ENCODE measurements around the gene NOL6.
A peak's percentile ranks its signal among the peaks of the same experiment; 100 is the strongest.

The NOL6 gene

DNA sequence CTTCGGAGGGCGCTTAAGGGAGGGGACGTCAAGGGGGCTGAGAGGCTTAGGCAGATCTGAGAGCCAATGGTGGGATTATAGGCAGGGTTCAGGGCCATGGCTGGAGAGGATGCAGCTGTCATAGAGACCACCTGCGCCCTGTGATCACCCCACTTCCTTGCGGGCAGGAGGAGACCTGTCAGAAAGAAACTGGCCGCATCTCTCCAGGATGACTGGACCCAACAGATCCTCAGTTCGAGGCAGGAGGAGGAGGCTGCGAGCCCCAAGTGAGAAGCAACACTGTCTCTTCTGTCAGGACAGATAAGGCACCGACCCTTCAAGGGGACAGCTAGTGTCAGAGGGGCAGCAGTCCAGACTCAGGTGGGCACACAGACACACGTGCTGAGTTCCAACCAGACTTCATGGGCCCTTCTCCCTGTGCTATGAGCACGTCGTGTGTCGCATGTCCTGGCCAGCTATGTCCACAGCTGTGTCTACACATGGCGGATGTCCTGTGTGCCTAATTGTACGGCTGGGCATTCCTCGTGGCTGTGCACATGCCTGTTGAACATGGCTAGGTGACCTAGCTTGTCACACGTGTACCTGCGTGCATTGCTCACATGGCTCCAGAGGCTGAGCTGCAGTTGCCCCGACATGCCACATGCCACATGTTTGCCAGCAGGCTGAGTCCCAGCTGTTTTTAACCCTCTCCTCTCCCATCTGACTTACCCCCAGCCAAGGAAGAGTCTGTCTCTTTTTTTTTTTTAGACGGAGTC is 25.7 kb downstream of the NOL6 start:
- in situ Hi-C loops (cut with HindIII; ENCODE audit: low pct_ligation_motif_present, low sequenced_read_pairs) = no loop called here
- H3K27me3 ChIP-seq (replicated peaks) = no peaks in the 10 kb centered on the region
- no peak for DNase-seq
- H3K27ac ChIP-seq = no peak overlapping the region
- no peaks in the 10 kb centered on the region for H3K36me3 ChIP-seq (replicated peaks)
- peak overlapping the region; percentile 55 for H3K4me3 ChIP-seq (ENCODE audit: low read depth, low read length)
- TF ChIP-seq, protein P1, sequence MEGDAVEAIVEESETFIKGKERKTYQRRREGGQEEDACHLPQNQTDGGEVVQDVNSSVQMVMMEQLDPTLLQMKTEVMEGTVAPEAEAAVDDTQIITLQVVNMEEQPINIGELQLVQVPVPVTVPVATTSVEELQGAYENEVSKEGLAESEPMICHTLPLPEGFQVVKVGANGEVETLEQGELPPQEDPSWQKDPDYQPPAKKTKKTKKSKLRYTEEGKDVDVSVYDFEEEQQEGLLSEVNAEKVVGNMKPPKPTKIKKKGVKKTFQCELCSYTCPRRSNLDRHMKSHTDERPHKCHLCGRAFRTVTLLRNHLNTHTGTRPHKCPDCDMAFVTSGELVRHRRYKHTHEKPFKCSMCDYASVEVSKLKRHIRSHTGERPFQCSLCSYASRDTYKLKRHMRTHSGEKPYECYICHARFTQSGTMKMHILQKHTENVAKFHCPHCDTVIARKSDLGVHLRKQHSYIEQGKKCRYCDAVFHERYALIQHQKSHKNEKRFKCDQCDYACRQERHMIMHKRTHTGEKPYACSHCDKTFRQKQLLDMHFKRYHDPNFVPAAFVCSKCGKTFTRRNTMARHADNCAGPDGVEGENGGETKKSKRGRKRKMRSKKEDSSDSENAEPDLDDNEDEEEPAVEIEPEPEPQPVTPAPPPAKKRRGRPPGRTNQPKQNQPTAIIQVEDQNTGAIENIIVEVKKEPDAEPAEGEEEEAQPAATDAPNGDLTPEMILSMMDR (IDR thresholded peaks at IDR 0.05; ENCODE audit: low read depth, low read length, missing control alignments) = no peak

DNA sequence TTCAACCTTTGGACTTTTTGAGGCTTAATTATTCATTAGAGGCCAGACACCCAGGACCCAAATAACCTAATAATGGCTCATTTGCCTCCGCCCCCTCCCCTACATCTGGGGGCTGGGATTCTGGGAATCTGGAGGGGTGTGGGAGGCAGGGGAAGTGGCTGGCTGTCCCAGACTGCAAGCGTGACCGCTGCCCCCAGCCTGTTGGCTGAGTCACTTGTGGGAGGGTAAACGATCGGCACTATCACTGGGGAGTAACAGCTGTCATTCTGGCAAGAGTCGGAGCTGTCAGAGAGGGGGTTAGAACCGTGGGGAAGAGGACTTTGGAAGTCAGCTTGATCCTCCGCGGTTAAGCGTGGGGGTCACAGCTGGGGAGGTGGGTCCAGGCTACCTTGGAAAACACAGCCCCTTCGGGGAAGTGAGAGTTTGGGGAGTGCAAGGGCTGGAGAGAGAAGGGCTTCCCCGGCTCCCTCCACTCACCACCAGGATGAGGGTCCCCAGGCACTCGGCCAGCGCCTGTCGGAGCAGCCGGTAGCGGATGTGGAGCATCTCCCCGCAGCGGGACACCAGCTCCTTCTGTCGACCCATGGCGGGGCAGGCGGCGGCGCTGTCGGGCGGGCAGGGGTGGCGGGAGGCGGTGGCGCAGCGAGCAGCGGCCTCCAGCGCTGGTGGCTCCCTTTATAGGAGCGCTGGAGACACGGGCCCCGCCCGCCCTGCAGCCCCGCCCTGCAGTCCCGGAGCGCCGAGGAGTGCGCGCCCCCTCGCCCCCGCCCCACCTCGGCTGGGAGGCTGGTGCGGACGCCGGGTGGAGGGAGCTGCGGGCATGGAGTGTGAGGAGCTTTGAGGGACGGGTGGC is 26.6 kb downstream of the NOL6 start, which contains the start of gene AQP3:
TSS of gene AQP3 (minus strand) at position 648 of the 853 bp plus-strand sequence. CDS start at position 585, 63 bp downstream.
- no peaks in the 10 kb centered on the region for H3K27me3 ChIP-seq (replicated peaks)
- no peak within 1 kb of the TSS for H3K27ac ChIP-seq
- DNase-seq = peak; percentile 45
- H3K4me3 ChIP-seq (ENCODE audit: low read depth, low read length) = peak within 1 kb of the TSS; percentile 55
- in situ Hi-C loops (cut with HindIII; ENCODE audit: low pct_ligation_motif_present, low sequenced_read_pairs) = no loop called here
- H3K36me3 ChIP-seq (replicated peaks) = no peaks in the 10 kb centered on the region
- TF ChIP-seq, protein P1 (IDR thresholded peaks at IDR 0.05; ENCODE audit: low read depth, low read length, missing control alignments) = no peak

DNA sequence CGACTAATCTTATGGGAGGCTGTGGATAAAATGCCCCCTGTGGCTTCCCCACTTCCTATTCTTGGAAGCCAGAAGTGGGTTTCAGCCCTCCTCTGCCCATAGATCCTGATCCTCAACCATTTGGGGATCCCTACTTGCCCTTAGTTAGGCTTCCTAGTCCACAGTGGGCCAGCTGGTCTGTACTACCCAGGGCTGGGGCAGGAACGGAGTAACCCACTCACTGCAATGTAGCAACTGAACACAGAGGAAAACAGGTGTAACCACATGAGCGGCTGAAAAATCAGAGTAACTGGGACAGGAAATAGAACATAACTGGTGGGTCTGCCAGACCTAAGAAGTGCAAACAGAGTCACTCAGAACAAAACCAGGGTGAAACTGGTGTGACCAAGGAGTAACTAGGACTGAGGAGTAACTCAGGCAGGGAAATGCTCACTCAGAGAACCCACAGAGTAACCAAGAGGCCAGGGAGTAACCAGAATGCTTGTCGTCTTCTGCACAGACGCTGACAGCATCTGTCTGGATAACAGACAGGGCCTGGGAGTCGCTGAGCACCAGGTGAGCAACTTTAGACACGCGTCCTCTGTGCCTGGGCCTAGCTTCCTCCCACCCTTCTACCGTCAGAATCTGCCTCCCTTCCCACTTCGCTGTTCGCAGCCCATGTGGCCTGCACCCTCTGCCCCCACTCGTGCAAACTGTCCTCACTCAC is 27.3 kb downstream of the NOL6 start:
- TF ChIP-seq, protein P1 (IDR thresholded peaks at IDR 0.05; ENCODE audit: low read depth, low read length, missing control alignments) = no peak
- Histone ChIP-seq H3K4me3 (ENCODE audit: low read depth, low read length) (no peak overlapping the region), H3K36me3 (replicated peaks) (no peaks in the 10 kb centered on the region), H3K27me3 (replicated peaks) (no peaks in the 10 kb centered on the region), H3K27ac (no peak overlapping the region)
- in situ Hi-C loops (cut with HindIII; ENCODE audit: low pct_ligation_motif_present, low sequenced_read_pairs) = no loop called here
- no peak for DNase-seq

DNA sequence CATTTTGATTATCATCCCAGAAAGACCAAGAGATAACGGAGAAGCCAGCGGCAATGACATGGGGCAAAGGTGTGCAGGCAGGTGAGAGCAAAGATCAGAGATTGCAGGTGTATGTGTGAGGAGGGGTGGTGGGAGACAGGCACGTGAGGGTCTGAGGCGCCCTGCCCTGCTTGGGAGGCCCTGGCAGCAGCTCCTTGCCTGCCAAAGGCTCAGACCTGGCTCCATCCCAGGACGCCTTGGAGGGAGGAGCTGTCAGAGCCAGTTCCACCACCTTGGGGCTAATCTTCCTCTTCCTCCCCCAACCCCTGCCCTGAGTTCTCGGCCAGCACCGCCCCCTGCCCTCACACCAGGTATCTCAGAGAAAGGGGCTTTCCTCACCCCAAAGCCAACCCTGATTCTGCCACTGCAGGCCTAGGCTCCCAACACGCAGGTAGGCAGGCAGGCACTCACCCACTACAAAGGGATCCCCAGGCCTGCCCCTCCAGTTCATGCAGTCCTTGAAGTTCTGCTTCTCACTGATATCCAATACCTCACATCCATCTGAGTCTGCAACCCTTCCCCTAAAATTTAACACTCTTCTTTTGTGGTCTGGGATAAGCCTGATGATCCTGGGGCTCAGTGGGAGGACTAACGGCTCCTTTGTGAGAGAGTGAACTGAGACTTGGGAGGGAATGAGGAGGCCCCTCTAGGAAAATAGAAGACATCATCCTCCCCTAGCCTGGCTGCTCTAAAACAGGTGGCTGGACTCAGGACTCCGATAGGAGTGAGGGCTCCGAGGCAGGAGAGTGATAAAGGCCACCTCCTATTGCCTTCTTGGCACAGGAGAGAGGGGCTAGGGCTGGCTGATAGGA is 28.1 kb downstream of the NOL6 start:
- H3K27ac ChIP-seq = no peak overlapping the region
- H3K4me3 ChIP-seq (ENCODE audit: low read depth, low read length) = no peak overlapping the region
- no peaks in the 10 kb centered on the region for H3K36me3 ChIP-seq (replicated peaks)
- in situ Hi-C loops (cut with HindIII; ENCODE audit: low pct_ligation_motif_present, low sequenced_read_pairs) = no loop called here
- no peaks in the 10 kb centered on the region for H3K27me3 ChIP-seq (replicated peaks)
- no peak for DNase-seq
- TF ChIP-seq, protein P1 (IDR thresholded peaks at IDR 0.05; ENCODE audit: low read depth, low read length, missing control alignments) = no peak

DNA sequence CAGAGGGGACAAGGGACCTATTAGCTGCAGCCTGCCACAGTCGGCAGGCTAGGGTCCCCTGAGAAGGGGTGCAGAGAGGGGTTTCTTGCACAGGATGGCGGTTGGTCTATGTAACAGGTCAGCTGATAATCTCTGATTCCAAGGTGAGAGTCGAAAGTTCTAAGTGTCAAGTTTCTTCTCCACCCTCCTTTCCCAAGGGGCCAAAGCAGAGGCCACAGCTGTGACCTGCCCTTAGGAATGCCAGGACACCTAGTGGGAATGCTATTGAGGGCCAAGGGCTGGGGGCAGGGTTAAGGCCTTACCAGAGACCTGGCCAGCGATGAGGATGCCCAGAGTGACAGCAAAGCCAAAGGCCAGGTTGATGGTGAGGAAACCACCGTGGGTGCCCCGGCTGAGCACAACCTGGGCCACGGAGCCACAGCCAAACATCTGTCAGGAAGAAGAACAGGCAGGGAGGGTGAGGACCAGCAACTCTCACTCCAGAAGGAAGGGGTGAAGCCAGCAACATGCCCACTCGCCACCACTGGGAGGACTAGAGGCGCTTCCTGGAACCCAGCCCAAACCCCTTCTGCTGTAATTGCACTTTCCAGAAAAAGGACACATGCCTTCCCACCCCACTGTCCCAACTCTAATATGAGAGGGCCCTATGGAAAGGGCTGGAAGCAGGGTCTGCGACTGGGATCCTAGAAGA is 30.1 kb downstream of the NOL6 start:
- Histone ChIP-seq H3K27me3 (replicated peaks) (no peaks in the 10 kb centered on the region), H3K4me3 (ENCODE audit: low read depth, low read length) (no peak overlapping the region), H3K27ac (no peak overlapping the region), H3K36me3 (replicated peaks) (no peaks in the 10 kb centered on the region)
- in situ Hi-C loops (cut with HindIII; ENCODE audit: low pct_ligation_motif_present, low sequenced_read_pairs) = no loop called here
- DNase-seq = no peak
- TF ChIP-seq, protein P1 (IDR thresholded peaks at IDR 0.05; ENCODE audit: low read depth, low read length, missing control alignments) = no peak

All from brain microvascular endothelial cell (primary cell).